SW480 (cell line): Measurements from ENCODE around the gene GPR39.
A peak's percentile ranks its signal among the peaks of the same experiment; 100 is the strongest.
"Not testable (repeated sequence)": the region's sequence is repeated elsewhere in the genome, so short reads cannot be mapped to it uniquely, and the experiment has no call there.

Experiments used
- DNase-seq: peaks from one replicate; pipeline ENCODE4 v3.0.0-alpha.2; 2016; ENCODE audit warnings: low spot score

The GPR39 gene

GRCh38 chr2:132497591-132497990 lies 81.0 kb downstream of the GPR39 start:
- DNase-seq: no peak

- no peak for DNase-seq
These were observed 87.1 kb downstream of the GPR39 start for GRCh38 chr2:132503701-132504100.

- DNase-seq: no peak
These were observed 98.4 kb downstream of the GPR39 start for GRCh38 chr2:132515010-132515409.

GRCh38 chr2:132517386-132517785 lies 100.8 kb downstream of the GPR39 start:
- DNase-seq: no peak

- DNase-seq: no peak
These were observed 101.7 kb downstream of the GPR39 start for GRCh38 chr2:132518302-132518701.

- no peak for DNase-seq
These were observed 103.0 kb downstream of the GPR39 start for GRCh38 chr2:132519566-132519965.

GRCh38 chr2:132521341-132521740 lies 104.7 kb downstream of the GPR39 start:
- DNase-seq: no peak

GRCh38 chr2:132522901-132523300 lies 106.3 kb downstream of the GPR39 start:
- DNase-seq: peak; percentile 7

- DNase-seq: not testable (repeated sequence)
These were observed 120.5 kb downstream of the GPR39 start for GRCh38 chr2:132537061-132537460.

GRCh38 chr2:132538331-132538855 lies 121.8 kb downstream of the GPR39 start:
- no peak for DNase-seq

- no peak for DNase-seq
These were observed 123.6 kb downstream of the GPR39 start for GRCh38 chr2:132540166-132540565.

GRCh38 chr2:132542953-132543569 lies 126.5 kb downstream of the GPR39 start:
- DNase-seq: no peak

- no peak for DNase-seq
These were observed 127.5 kb downstream of the GPR39 start for GRCh38 chr2:132544006-132544630.

GRCh38 chr2:132547090-132547687 lies 130.6 kb downstream of the GPR39 start:
- peak; percentile 36 for DNase-seq

- DNase-seq: no peak
These were observed 133.5 kb downstream of the GPR39 start for GRCh38 chr2:132549935-132550670.

- no peak for DNase-seq
These were observed 134.3 kb downstream of the GPR39 start for GRCh38 chr2:132550946-132551345.

GRCh38 chr2:132557694-132558093 lies 141.1 kb downstream of the GPR39 start:
- no peak for DNase-seq

- DNase-seq: no peak
These were observed 142.7 kb downstream of the GPR39 start for GRCh38 chr2:132559326-132559725.

- no peak for DNase-seq
These were observed 143.3 kb downstream of the GPR39 start for GRCh38 chr2:132559921-132560320.

- DNase-seq: no peak
These were observed 144.0 kb downstream of the GPR39 start for GRCh38 chr2:132560562-132560961.

- DNase-seq: no peak
These were observed 145.6 kb downstream of the GPR39 start for GRCh38 chr2:132562245-132562644.

- no peak for DNase-seq
These were observed 147.5 kb downstream of the GPR39 start for GRCh38 chr2:132564065-132564464.

GRCh38 chr2:132566379-132566778 lies 149.8 kb downstream of the GPR39 start:
- no peak for DNase-seq
